H9 (cell line): ENCODE data around the gene APOA4. TPM values are rescaled to one million over a fixed set of nuclear protein-coding genes. Genes with fewer than 3 reads are reported as not detected.

ENCODE experiments used
- DNase-seq: peaks from one replicate; pipeline ENCODE4 v3.0.0-alpha.2; 2017
- H2AFZ ChIP-seq: one replicate; pipeline ENCODE4 v1.6.1; 2013; ENCODE audit warnings: mild to moderate bottlenecking, low read length, control low read depth, moderate library complexity
- H2AK5ac ChIP-seq: 2 replicates; pipeline ENCODE4 v1.6.1; 2013; ENCODE audit warnings: low read length, control low read depth, mixed read lengths; ENCODE audit not compliant: insufficient read length
- H2BK120ac ChIP-seq: one replicate; pipeline ENCODE4 v1.6.1; 2013; ENCODE audit warnings: low read depth, mild to moderate bottlenecking, low read length, control low read depth, inconsistent platforms; ENCODE audit not compliant: poor library complexity, severe bottlenecking
- H2BK12ac ChIP-seq: 2 replicates; pipeline ENCODE4 v1.6.1; 2013; ENCODE audit warnings: low read length, control low read depth, mixed read lengths, low read depth; ENCODE audit not compliant: insufficient read length
- H2BK15ac ChIP-seq: 2 replicates; pipeline ENCODE4 v1.6.1; 2013; ENCODE audit warnings: low read depth, low read length, control low read depth
- H2BK20ac ChIP-seq: one replicate; pipeline ENCODE4 v1.6.1; 2013; ENCODE audit warnings: low read depth, mild to moderate bottlenecking, low read length, control low read depth, inconsistent platforms; ENCODE audit not compliant: poor library complexity, severe bottlenecking
- H2BK5ac ChIP-seq: 2 replicates; pipeline ENCODE4 v1.6.1; 2013; ENCODE audit warnings: low read length, control low read depth, mixed read lengths; ENCODE audit not compliant: insufficient read length
- H3K14ac ChIP-seq: 2 replicates; pipeline ENCODE4 v1.6.1; 2013; ENCODE audit warnings: low read length, control low read depth; ENCODE audit not compliant: insufficient read depth
- H3K18ac ChIP-seq: 2 replicates; pipeline ENCODE4 v1.6.1; 2013; ENCODE audit warnings: low read depth, mild to moderate bottlenecking, mixed read lengths, low read length, control low read depth; ENCODE audit not compliant: insufficient read length
- H3K23ac ChIP-seq: 2 replicates; pipeline ENCODE4 v1.6.1; 2013; ENCODE audit warnings: low read length, control low read depth, mixed read lengths, low read depth; ENCODE audit not compliant: insufficient read length
- H3K23me2 ChIP-seq: 2 replicates; pipeline ENCODE4 v1.6.1; 2013; ENCODE audit warnings: low read depth, mild to moderate bottlenecking, mixed read lengths, low read length, control low read depth; ENCODE audit not compliant: insufficient read length, poor library complexity, severe bottlenecking
- H3K27ac ChIP-seq: 2 replicates; pipeline ENCODE4 v1.5.1; 2013; ENCODE audit warnings: low read length, control low read depth, mixed read lengths, low read depth; ENCODE audit not compliant: insufficient read length
- H3K27me3 ChIP-seq: 2 replicates; pipeline ENCODE4 v1.6.1; 2013; ENCODE audit warnings: low read length, control low read depth, inconsistent platforms; ENCODE audit not compliant: insufficient read depth
- H3K4ac ChIP-seq: 2 replicates; pipeline ENCODE4 v1.6.1; 2013; ENCODE audit warnings: low read depth, mild to moderate bottlenecking, control low read depth, inconsistent platforms, low read length, moderate library complexity
- H3K4me1 ChIP-seq: 2 replicates; pipeline ENCODE4 v1.6.1; 2013; ENCODE audit warnings: low read length, control low read depth, inconsistent platforms; ENCODE audit not compliant: insufficient read depth
- H3K4me2 ChIP-seq: 2 replicates; pipeline ENCODE4 v1.6.1; 2013; ENCODE audit warnings: low read length, control low read depth, mixed read lengths; ENCODE audit not compliant: insufficient read length, insufficient read depth
- H3K56ac ChIP-seq: 2 replicates; pipeline ENCODE4 v1.6.1; 2013; ENCODE audit warnings: low read depth, mild to moderate bottlenecking, mixed read lengths, low read length, control low read depth; ENCODE audit not compliant: insufficient read length
- H3K79me1 ChIP-seq: 2 replicates; pipeline ENCODE4 v1.6.1; 2013; ENCODE audit warnings: low read depth, mild to moderate bottlenecking, moderate library complexity, low read length, control low read depth, inconsistent platforms; ENCODE audit not compliant: insufficient read depth, poor library complexity, severe bottlenecking
- H3K79me2 ChIP-seq: 2 replicates; pipeline ENCODE4 v1.6.1; 2013; ENCODE audit warnings: low read length, control low read depth, inconsistent platforms; ENCODE audit not compliant: insufficient read depth
- H3K9ac ChIP-seq: 2 replicates; pipeline ENCODE4 v1.6.1; 2013; ENCODE audit warnings: low read length, control low read depth, mixed read lengths; ENCODE audit not compliant: insufficient read length; ENCODE audit errors: extremely low read depth
- H3K9me3 ChIP-seq: one replicate; pipeline ENCODE4 v1.6.1; 2013; ENCODE audit warnings: low read depth, low read length, inconsistent platforms; ENCODE audit not compliant: control insufficient read depth
- H3T11ph ChIP-seq: one replicate; pipeline ENCODE4 v1.6.1; 2013; ENCODE audit warnings: mild to moderate bottlenecking, low read length, control low read depth, inconsistent platforms
- H4K20me1 ChIP-seq: one replicate; pipeline ENCODE4 v1.6.1; 2013; ENCODE audit not compliant: control insufficient read depth, insufficient read length, insufficient read depth
- H4K5ac ChIP-seq: 2 replicates; pipeline ENCODE4 v1.6.1; 2013; ENCODE audit warnings: low read depth, mild to moderate bottlenecking, mixed read lengths, low read length, control low read depth; ENCODE audit not compliant: insufficient read length
- H4K8ac ChIP-seq: replicated peaks from 2 replicates; pipeline ENCODE4 v1.6.1; 2013; ENCODE audit warnings: low read length, control low read depth, mixed read lengths, low read depth; ENCODE audit not compliant: insufficient read length
- H4K91ac ChIP-seq: 2 replicates; pipeline ENCODE4 v1.6.1; 2013; ENCODE audit warnings: low read depth, mild to moderate bottlenecking, moderate library complexity, mixed read lengths, low read length, control low read depth; ENCODE audit not compliant: insufficient read length
- H3K27ac Mint-ChIP-seq, 3 experiments: 2 replicates in 2 of 3; 3 replicates in 1 of 3; pipeline ENCODE4 v1.8.0; 2020 to 2021; ENCODE audit warnings: mixed read lengths in 3 of 3, mild to moderate bottlenecking in 1 of 3, moderate library complexity in 1 of 3
- H3K27me3 Mint-ChIP-seq: 2 replicates; pipeline ENCODE4 v1.8.0; 2021; ENCODE audit warnings: low read depth, mild to moderate bottlenecking, moderate library complexity, mixed read lengths
- H3K36me3 Mint-ChIP-seq, 3 experiments: 2 replicates in 2 of 3; 3 replicates in 1 of 3; pipeline ENCODE4 v1.8.0; 2020 to 2021; ENCODE audit warnings: low read depth in 3 of 3, mixed read lengths in 3 of 3; ENCODE audit not compliant: insufficient read depth in 1 of 3
- H3K4me1 Mint-ChIP-seq, 2 experiments: 2 replicates each; pipeline ENCODE4 v1.8.0; 2020; ENCODE audit warnings: mixed read lengths in 2 of 2
- H3K4me3 Mint-ChIP-seq, 2 experiments: 2 replicates in 1 of 2; 3 replicates in 1 of 2; pipeline ENCODE4 v1.8.0; 2020 to 2021; ENCODE audit warnings: mild to moderate bottlenecking in 2 of 2, mixed read lengths in 2 of 2, moderate library complexity in 1 of 2
- H3K9me3 Mint-ChIP-seq, 2 experiments: 2 replicates in 1 of 2; 3 replicates in 1 of 2; pipeline ENCODE4 v1.8.0; 2020; ENCODE audit warnings: mild to moderate bottlenecking in 2 of 2, mixed read lengths in 2 of 2, moderate library complexity in 1 of 2
- CTCF ChIP-seq: fragments of 200-600 bp; sonication (generic); conservative IDR thresholded peaks from 3 replicates; pipeline ENCODE4 v1.8.0; 2021; ENCODE audit warnings: antibody characterized with exemption, mild to moderate bottlenecking
- WGBS: extraction: QIAGEN DNeasy Blood & Tissue Kit; methylation state at CpG from one replicate; pipeline ENCODE4 v1.1.7; 2013; ENCODE audit warnings: missing lambda C conversion rate, low lambda C conversion rate, mixed read lengths; ENCODE audit not compliant: insufficient read length; ENCODE audit errors: extremely low coverage; 5-methylcytosine and 5-hydroxymethylcytosine counted together
- total RNA-seq: library from RNA; stranded (reverse); gene quantifications from 2 replicates; pipeline ENCODE4 v1.2.1, GENCODE V29; 2021

The APOA4 gene
- total RNA-seq, 1 experiment from 2014 or later, result not detected

GRCh38 chr11:116797816-116798215, 25.3 kb downstream of the APOA4 start:
- Mint-ChIP-seq H3K27me3 (no peaks in the 10 kb centered on the region; the same call in 1 of the 2 replicates), H3K4me1 (peaks cover 2 to 7% of the 10 kb centered on the region in 2 experiments; a peak in 2 of 4 replicates), H3K4me3 (no peak overlapping the region), H3K27ac (no peak overlapping the region), H3K9me3 (no peaks in the 10 kb centered on the region), H3K36me3 (no peaks in the 10 kb centered on the region)
- WGBS, result no CpG with 5 or more reads among the region's 5 CpGs
- Histone ChIP-seq H3K27me3 (no peaks in the 10 kb centered on the region), H2AK5ac (no peak overlapping the region), H3K27ac (no peak overlapping the region), H4K5ac (no peak overlapping the region), H4K91ac (no peak overlapping the region), H3K18ac (no peak overlapping the region), H3K79me2 (no peaks in the 10 kb centered on the region), H3K9me3 (no peaks in the 10 kb centered on the region), H2BK15ac (no peak overlapping the region), H3K14ac (no peak overlapping the region), H2AFZ (no peak overlapping the region), H4K8ac (no peak overlapping the region), H3K56ac (no peak overlapping the region), H3K4me1 (no peaks in the 10 kb centered on the region), H3K4me2 (no peak overlapping the region), H3K9ac (no peak overlapping the region), H3K23me2 (no peaks in the 10 kb centered on the region), H3K79me1 (no peaks in the 10 kb centered on the region), H2BK20ac (no peak overlapping the region), H2BK120ac (no peak overlapping the region), H3K23ac (no peak overlapping the region), H4K20me1 (no peaks in the 10 kb centered on the region), H3K4ac (no peak overlapping the region), H2BK5ac (no peak overlapping the region), H2BK12ac (no peak overlapping the region), H3T11ph (no peak overlapping the region)
- DNase-seq, result no peak
- TF ChIP-seq CTCF, result no peak
